Mesenchymal stem cell (in vitro differentiated cells and primary cell): Measurements from ENCODE around the gene CNKSR3.
A peak's percentile ranks its signal among the peaks of the same experiment; 100 is the strongest.

Experiments used
- DNase-seq: peaks from one replicate; pipeline ENCODE4 v3.0.0-alpha.2; 2013
- H2AFZ ChIP-seq: one replicate; pipeline ENCODE4 v1.6.1; 2013; ENCODE audit warnings: low read depth, mild to moderate bottlenecking, control low read depth, inconsistent platforms, low read length, moderate library complexity
- H2AK5ac ChIP-seq: 2 replicates; pipeline ENCODE4 v1.6.1; 2013; ENCODE audit warnings: low read length, moderate library complexity, mild to moderate bottlenecking, inconsistent platforms; ENCODE audit not compliant: severe bottlenecking
- H2BK120ac ChIP-seq: one replicate; pipeline ENCODE4 v1.6.1; 2013; ENCODE audit warnings: low read depth, mild to moderate bottlenecking, inconsistent platforms, low read length, moderate library complexity
- H2BK12ac ChIP-seq, 2 experiments: one replicate each; pipeline ENCODE4 v1.6.1; 2013; ENCODE audit warnings: inconsistent platforms in 2 of 2, low read length in 2 of 2, mild to moderate bottlenecking in 2 of 2, moderate library complexity in 2 of 2, control low read depth in 1 of 2
- H2BK15ac ChIP-seq: one replicate; pipeline ENCODE4 v1.6.1; 2013; ENCODE audit warnings: mild to moderate bottlenecking, low read depth, inconsistent platforms; ENCODE audit not compliant: poor library complexity, severe bottlenecking
- H2BK5ac ChIP-seq: 2 replicates; pipeline ENCODE4 v1.6.1; 2013; ENCODE audit warnings: low read depth, mild to moderate bottlenecking, low read length, control low read depth, inconsistent platforms; ENCODE audit not compliant: poor library complexity, severe bottlenecking
- H3K14ac ChIP-seq, 2 experiments: one replicate each; pipeline ENCODE4 v1.6.1; 2013; ENCODE audit warnings: inconsistent platforms in 2 of 2, low read length in 2 of 2, control low read depth in 1 of 2, mild to moderate bottlenecking in 1 of 2, moderate library complexity in 1 of 2
- H3K18ac ChIP-seq, 2 experiments: one replicate each; pipeline ENCODE4 v1.6.1; 2013; ENCODE audit warnings: inconsistent platforms in 2 of 2, low read length in 2 of 2, control low read depth in 1 of 2, low read depth in 1 of 2, mild to moderate bottlenecking in 1 of 2
- H3K23ac ChIP-seq, 2 experiments: one replicate each; pipeline ENCODE4 v1.6.1; 2013; ENCODE audit warnings: inconsistent platforms in 2 of 2, low read length in 2 of 2, mild to moderate bottlenecking in 2 of 2, moderate library complexity in 2 of 2, control low read depth in 1 of 2
- H3K27ac ChIP-seq: 2 replicates; pipeline ENCODE4 v1.5.1; 2013; ENCODE audit warnings: mild to moderate bottlenecking, moderate library complexity, low read length, control low read depth, inconsistent platforms; ENCODE audit not compliant: poor library complexity, severe bottlenecking
- H3K27me3 ChIP-seq, 2 experiments: 2 replicates each; pipeline versions ENCODE4 v1.6.1 to v1.7.0; 2013; ENCODE audit warnings: low read length in 2 of 2, mild to moderate bottlenecking in 2 of 2, moderate library complexity in 2 of 2, control low read depth in 1 of 2, inconsistent platforms in 1 of 2; ENCODE audit not compliant: control insufficient read depth in 1 of 2, insufficient read depth in 1 of 2
- H3K36me3 ChIP-seq, 2 experiments: 2 replicates each; pipeline versions ENCODE4 v1.6.1 to v1.7.0; 2013; ENCODE audit warnings: low read length in 2 of 2, control low read depth in 1 of 2, inconsistent platforms in 1 of 2, low read depth in 1 of 2, mild to moderate bottlenecking in 1 of 2; ENCODE audit not compliant: insufficient read depth in 2 of 2, control insufficient read depth in 1 of 2
- H3K4ac ChIP-seq, 2 experiments: one replicate each; pipeline ENCODE4 v1.6.1; 2013; ENCODE audit warnings: inconsistent platforms in 2 of 2, low read length in 2 of 2, mild to moderate bottlenecking in 2 of 2, moderate library complexity in 2 of 2, control low read depth in 1 of 2, low read depth in 1 of 2
- H3K4me1 ChIP-seq: 2 replicates; pipeline ENCODE4 v1.6.1; 2013; ENCODE audit warnings: low read depth, low read length, control low read depth; ENCODE audit not compliant: control insufficient read depth, insufficient read depth
- H3K4me2 ChIP-seq: 2 replicates; pipeline ENCODE4 v1.6.1; 2013; ENCODE audit warnings: low read length, mild to moderate bottlenecking, inconsistent platforms; ENCODE audit not compliant: poor library complexity, severe bottlenecking
- H3K4me3 ChIP-seq, 2 experiments: 2 replicates each; pipeline versions ENCODE4 v1.5.1 to v1.7.0; 2013; ENCODE audit warnings: low read length in 2 of 2, mild to moderate bottlenecking in 2 of 2, control low read depth in 1 of 2, low read depth in 1 of 2; ENCODE audit not compliant: insufficient read depth in 1 of 2
- H3K79me1 ChIP-seq: replicated peaks from 2 replicates; pipeline ENCODE4 v1.6.1; 2013; ENCODE audit warnings: mild to moderate bottlenecking, control low read depth, low read length, inconsistent platforms; ENCODE audit not compliant: poor library complexity, severe bottlenecking
- H3K9ac ChIP-seq: 2 replicates; pipeline ENCODE4 v1.7.0; 2013; ENCODE audit warnings: mild to moderate bottlenecking, low read length, moderate library complexity
- H3K9me3 ChIP-seq: 2 replicates; pipeline ENCODE4 v1.7.0; 2013; ENCODE audit warnings: mild to moderate bottlenecking, low read length; ENCODE audit not compliant: control insufficient read depth
- H4K8ac ChIP-seq: one replicate; pipeline ENCODE4 v1.6.1; 2013; ENCODE audit warnings: inconsistent platforms, mild to moderate bottlenecking, low read length, moderate library complexity
- H4K91ac ChIP-seq: one replicate; pipeline ENCODE4 v1.6.1; 2013; ENCODE audit warnings: mild to moderate bottlenecking, low read length, inconsistent platforms
- WGBS: methylation state at CpG from one replicate; pipeline ENCODE4 v1.1.7; 2013; ENCODE audit warnings: mixed read lengths; 5-methylcytosine and 5-hydroxymethylcytosine counted together

Gene CNKSR3

GRCh38 chr6:154371281-154371680, 139.2 kb downstream of the CNKSR3 start:
- no peak overlapping the region for H3K23ac ChIP-seq
- DNase-seq: no peak
- 69% methylated on average over 4 of the region's 4 CpGs for WGBS

GRCh38 chr6:154370545-154370944, 139.9 kb downstream of the CNKSR3 start:
- no peak overlapping the region for H3K4me2 ChIP-seq
- H3K27ac ChIP-seq: no peak overlapping the region
- no peak overlapping the region for H2AFZ ChIP-seq
- H2BK120ac ChIP-seq: no peak overlapping the region
- H3K79me1 ChIP-seq: no peaks in the 10 kb centered on the region
- H3K4me3 ChIP-seq: no peak overlapping the region
- no peak overlapping the region for H2BK5ac ChIP-seq
- H2AK5ac ChIP-seq: no peak overlapping the region
- no peak overlapping the region for H4K91ac ChIP-seq
- DNase-seq: peak; percentile 41
- H3K4ac ChIP-seq: no peak overlapping the region
- H3K27me3 ChIP-seq: no peaks in the 10 kb centered on the region
- no peaks in the 10 kb centered on the region for H3K4me1 ChIP-seq
- H3K9ac ChIP-seq: peak overlapping the region; percentile 34
- WGBS: 37% methylated on average over 4 of the region's 4 CpGs
- H3K36me3 ChIP-seq: no peaks in the 10 kb centered on the region
- no peak overlapping the region for H3K14ac ChIP-seq
- no peak overlapping the region for H3K23ac ChIP-seq
- H3K18ac ChIP-seq: no peak overlapping the region
- no peak overlapping the region for H2BK12ac ChIP-seq
- H4K8ac ChIP-seq: no peak overlapping the region
- H3K9me3 ChIP-seq: no peaks in the 10 kb centered on the region
- no peak overlapping the region for H2BK15ac ChIP-seq

More at GRCh38 chr6:154371281-154371680, 139.2 kb downstream of the CNKSR3 start:
- Histone ChIP-seq H2BK5ac (no peak overlapping the region), H3K4me3 (no peak overlapping the region), H3K4me1 (no peaks in the 10 kb centered on the region), H2BK15ac (no peak overlapping the region), H2AFZ (no peak overlapping the region), H2AK5ac (no peak overlapping the region), H3K14ac (peak overlapping the region in 1 of 2 experiments; percentile 70), H2BK12ac (peak overlapping the region in 1 of 2 experiments; percentile 63), H3K18ac (peak overlapping the region in 1 of 2 experiments; percentile 50), H4K8ac (no peak overlapping the region), H3K9ac (no peak overlapping the region), H3K9me3 (no peaks in the 10 kb centered on the region), H4K91ac (no peak overlapping the region), H2BK120ac (no peak overlapping the region), H3K36me3 (no peaks in the 10 kb centered on the region), H3K27ac (no peak overlapping the region), H3K27me3 (no peaks in the 10 kb centered on the region), H3K79me1 (no peaks in the 10 kb centered on the region), H3K4ac (no peak overlapping the region), H3K4me2 (no peak overlapping the region)

DNA sequence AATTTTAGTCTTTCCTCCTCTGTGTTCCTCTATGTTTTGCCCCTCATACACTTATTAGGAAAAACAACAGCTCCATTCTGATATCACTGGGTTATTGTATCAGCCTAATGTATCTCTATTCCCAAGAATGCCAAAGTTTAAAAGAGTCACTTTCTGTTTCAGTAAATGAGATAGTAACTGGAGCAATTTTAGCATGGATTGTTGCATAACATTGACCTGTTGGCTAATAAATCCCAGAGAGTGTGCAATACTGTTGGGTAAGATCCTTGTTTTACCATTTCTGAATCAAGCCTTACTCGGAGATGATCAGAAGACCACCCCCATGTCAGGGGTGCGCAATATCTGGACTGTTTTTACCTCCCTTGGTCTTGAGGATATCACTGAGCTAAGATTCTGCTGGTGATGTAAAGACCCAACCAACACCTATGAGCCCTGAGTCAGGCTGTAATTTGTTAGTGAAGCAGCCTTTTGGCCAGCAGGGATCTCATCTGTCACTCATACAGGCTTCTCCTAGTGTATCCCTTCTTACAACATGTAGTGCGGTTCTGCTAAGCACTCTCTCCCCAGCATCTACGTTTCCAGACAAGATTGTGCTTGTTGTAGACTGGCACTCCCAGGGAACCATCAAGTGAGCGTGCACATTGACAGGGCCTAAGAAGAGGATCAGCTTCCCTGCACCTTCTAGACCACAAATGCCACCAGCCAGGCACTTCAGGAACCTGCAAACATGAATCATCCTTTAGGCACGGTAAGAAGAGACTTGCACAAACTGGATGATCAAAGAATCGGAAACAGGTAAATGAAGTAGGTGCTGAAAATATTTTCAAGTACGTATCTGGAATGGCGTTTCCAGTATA, 142.4 kb downstream of the CNKSR3 start:
- Histone ChIP-seq H3K79me1 (no peaks in the 10 kb centered on the region), H3K4me1 (no peaks in the 10 kb centered on the region), H3K27me3 (no peaks in the 10 kb centered on the region), H3K9me3 (no peaks in the 10 kb centered on the region), H3K4me2 (no peak overlapping the region), H3K4ac (no peak overlapping the region), H2BK5ac (no peak overlapping the region), H2AFZ (no peak overlapping the region), H3K18ac (no peak overlapping the region), H2BK120ac (no peak overlapping the region), H4K8ac (no peak overlapping the region), H4K91ac (no peak overlapping the region), H2BK12ac (no peak overlapping the region), H3K23ac (no peak overlapping the region), H3K4me3 (no peak overlapping the region), H3K9ac (no peak overlapping the region), H3K36me3 (no peaks in the 10 kb centered on the region), H2AK5ac (no peak overlapping the region), H3K27ac (no peak overlapping the region), H3K14ac (peak overlapping the region in 1 of 2 experiments; percentile 48), H2BK15ac (no peak overlapping the region)
- 94% methylated on average over 8 of the region's 9 CpGs for WGBS
- DNase-seq: no peak

- H3K4me3 ChIP-seq: no peak overlapping the region
- no peak overlapping the region for H2AFZ ChIP-seq
- H3K79me1 ChIP-seq: no peaks in the 10 kb centered on the region
- 100% methylated on average over 4 of the region's 5 CpGs for WGBS
- no peak overlapping the region for H2BK15ac ChIP-seq
- no peak overlapping the region for H3K9ac ChIP-seq
- no peak for DNase-seq
- no peak overlapping the region for H3K23ac ChIP-seq
- no peak overlapping the region for H4K91ac ChIP-seq
- no peak overlapping the region for H2BK5ac ChIP-seq
- H3K27ac ChIP-seq: no peak overlapping the region
- no peak overlapping the region for H4K8ac ChIP-seq
- no peak overlapping the region for H3K4me2 ChIP-seq
- no peaks in the 10 kb centered on the region for H3K36me3 ChIP-seq
- H3K9me3 ChIP-seq: no peaks in the 10 kb centered on the region
- no peak overlapping the region for H2AK5ac ChIP-seq
- no peaks in the 10 kb centered on the region for H3K4me1 ChIP-seq
- H2BK120ac ChIP-seq: no peak overlapping the region
- no peak overlapping the region for H3K18ac ChIP-seq
- no peak overlapping the region for H3K14ac ChIP-seq
- no peak overlapping the region for H2BK12ac ChIP-seq
- H3K27me3 ChIP-seq: no peaks in the 10 kb centered on the region
- no peak overlapping the region for H3K4ac ChIP-seq
Measured at GRCh38 chr6:154367336-154367735, 143.1 kb downstream of the CNKSR3 start.
